PC-3 (cell line): ENCODE results near the gene ANTKMT. TPM values are rescaled to one million over a fixed set of nuclear protein-coding genes. Genes with fewer than 3 reads are reported as not detected.

Experiments
- ATAC-seq: fragments of 200-7000 bp; cut with Tn5 transposase; 2 replicates; pipeline ENCODE4 v1.9.1; 2020; ENCODE audit warnings: mild to moderate bottlenecking, moderate library complexity
- BruUV-seq: library from RNA; stranded (reverse); fragments of 400-500 nt; replicated peaks from 2 replicates; lab custom pipeline; 2021; lab: Mats Ljungman, UMichigan
- CTCF ChIA-PET: fragments of 300-600 bp; sonication (Branson Sonifier 250); formaldehyde crosslinking; loops from one replicate; lab custom pipeline; 2022; ENCODE audit warnings: antibody characterized with exemption; lab: Charles Lee
- POLR2A ChIA-PET: fragments of 300-600 bp; sonication (Branson Sonifier 250); formaldehyde crosslinking; loops from one replicate; lab custom pipeline; 2022; ENCODE audit warnings: antibody characterized with exemption; ENCODE audit not compliant: unreplicated experiment; lab: Charles Lee
- DNase-seq: peaks from one replicate; pipeline ENCODE4 v3.0.0-alpha.2; 2015
- H2AFZ ChIP-seq: fragments of 300-600 bp; sonication (generic); 2 replicates; pipeline ENCODE4 v1.6.0; 2016; ENCODE audit warnings: antibody characterized with exemption, low read length
- H3F3A ChIP-seq: fragments of 300-600 bp; sonication (generic); one replicate; pipeline ENCODE4 v1.6.0; 2017; ENCODE audit warnings: antibody characterized with exemption, low read length, control low read depth, mild to moderate bottlenecking; ENCODE audit not compliant: unreplicated experiment
- H3K27ac ChIP-seq: fragments of 300-600 bp; sonication (generic); 2 replicates; pipeline ENCODE4 v1.5.1; 2016; ENCODE audit warnings: mild to moderate bottlenecking, low read length
- H3K27me3 ChIP-seq: fragments of 300-600 bp; sonication (generic); 2 replicates; pipeline ENCODE4 v1.6.1; 2016; ENCODE audit warnings: low read length, mixed read lengths
- H3K36me3 ChIP-seq: fragments of 300-600 bp; sonication (generic); 2 replicates; pipeline ENCODE4 v1.6.1; 2016; ENCODE audit warnings: low read depth, mixed run types, low read length, mixed read lengths
- H3K4me1 ChIP-seq: fragments of 300-600 bp; sonication (generic); 2 replicates; pipeline ENCODE4 v1.5.1; 2016; ENCODE audit warnings: low read length; ENCODE audit not compliant: insufficient read depth
- H3K4me2 ChIP-seq: fragments of 300-600 bp; sonication (generic); 2 replicates; pipeline ENCODE4 v1.6.0; 2016; ENCODE audit warnings: low read length
- H3K4me3 ChIP-seq: fragments of 300-600 bp; sonication (generic); 2 replicates; pipeline ENCODE4 v1.5.1; 2016; ENCODE audit warnings: mild to moderate bottlenecking, low read length, mixed read lengths
- H3K79me2 ChIP-seq: fragments of 300-600 bp; sonication (generic); 2 replicates; pipeline ENCODE4 v1.6.1; 2017; ENCODE audit warnings: low read length, mixed read lengths
- H3K9ac ChIP-seq: fragments of 300-600 bp; sonication (generic); 2 replicates; pipeline ENCODE4 v1.6.0; 2016; ENCODE audit warnings: mild to moderate bottlenecking, low read length
- H3K9me2 ChIP-seq: fragments of 300-600 bp; sonication (generic); replicated peaks from 2 replicates; pipeline ENCODE4 v1.6.1; 2016; ENCODE audit warnings: mixed run types, low read length, mixed read lengths
- H3K9me3 ChIP-seq: fragments of 300-600 bp; sonication (generic); 2 replicates; pipeline ENCODE4 v1.6.1; 2016; ENCODE audit warnings: low read length, mixed read lengths
- H4K20me1 ChIP-seq: fragments of 300-600 bp; sonication (generic); 2 replicates; pipeline ENCODE4 v1.6.1; 2016; ENCODE audit warnings: low read length, mixed read lengths
- CTCF ChIP-seq: fragments of 300-600 bp; sonication (generic); conservative IDR thresholded peaks from 2 replicates; pipeline ENCODE4 v1.5.1; 2017; ENCODE audit warnings: antibody characterized with exemption, low read depth, mild to moderate bottlenecking, low read length
- EZH2 ChIP-seq: fragments of 300-600 bp; sonication (generic); IDR thresholded peaks from one replicate; pipeline ENCODE4 v1.6.1; 2017; ENCODE audit warnings: antibody characterized with exemption, mild to moderate bottlenecking, low read length; ENCODE audit not compliant: unreplicated experiment
- EZH2phosphoT487 ChIP-seq: fragments of 300-600 bp; sonication (generic); IDR thresholded peaks from 2 replicates; pipeline ENCODE4 v1.6.1; 2018; ENCODE audit warnings: mild to moderate bottlenecking, antibody characterized with exemption, low read length, borderline replicate concordance
- intact Hi-C: fragments of 100-400 bp; cut with micrococcal nuclease; formaldehyde crosslinking; loops from 2 replicates; pipeline ENCODE4 v1.9.0; 2023
- total RNA-seq: library from RNA; depleted of rRNA; stranded (reverse); fragments of >200 nt; gene quantifications from 2 replicates; pipeline ENCODE4 v1.2.3, GENCODE V29; 2014

ANTKMT gene
- total RNA-seq, 1 experiment from 2014 or later = 77.3 TPM

GRCh38 chr16:767743-768235 is 46.8 kb downstream of the ANTKMT start:
- Histone ChIP-seq H3K4me3 (no peak overlapping the region), H3K27ac (no peak overlapping the region), H2AFZ (no peak overlapping the region), H3K4me2 (no peak overlapping the region), H3K36me3 (no peaks in the 10 kb centered on the region), H3F3A (no peaks in the 10 kb centered on the region), H3K4me1 (no peaks in the 10 kb centered on the region), H3K9ac (no peak overlapping the region), H4K20me1 (no peaks in the 10 kb centered on the region), H3K9me2 (no peaks in the 10 kb centered on the region), H3K9me3 (no peaks in the 10 kb centered on the region), H3K79me2 (no peaks in the 10 kb centered on the region), H3K27me3 (no peaks in the 10 kb centered on the region)
- CTCF ChIA-PET = no interaction called here
- DNase-seq (no peak), ATAC-seq (no peak)
- BruUV-seq = no TSS peak
- TF ChIP-seq CTCF (no peak), EZH2phosphoT487 (no peak), EZH2 (no peak)
- POLR2A ChIA-PET = no interaction called here
- intact Hi-C loops = no loop called here

GRCh38 chr16:768428-768827 is 47.5 kb downstream of the ANTKMT start:
- H3K36me3 ChIP-seq = no peaks in the 10 kb centered on the region
- H3K79me2 ChIP-seq = no peaks in the 10 kb centered on the region
- CTCF ChIA-PET = no interaction called here
- DNase-seq = no peak
- no peak overlapping the region for H3K9ac ChIP-seq
- ATAC-seq = no peak
- H3K27me3 ChIP-seq = no peaks in the 10 kb centered on the region
- no peaks in the 10 kb centered on the region for H3K9me3 ChIP-seq
- no peak overlapping the region for H3K4me3 ChIP-seq
- POLR2A ChIA-PET = no interaction called here
- H3K27ac ChIP-seq = no peak overlapping the region
- H4K20me1 ChIP-seq = no peaks in the 10 kb centered on the region
- TF ChIP-seq EZH2phosphoT487 (no peak), CTCF (no peak), EZH2 (no peak)
- intact Hi-C loops = no loop called here
- no TSS peak for BruUV-seq
- H3F3A ChIP-seq = no peaks in the 10 kb centered on the region
- no peak overlapping the region for H2AFZ ChIP-seq
- H3K4me2 ChIP-seq = no peak overlapping the region
- H3K4me1 ChIP-seq = no peaks in the 10 kb centered on the region
- no peaks in the 10 kb centered on the region for H3K9me2 ChIP-seq

- no TSS peak for BruUV-seq
- ChIA-PET CTCF (no interaction called here), POLR2A (no interaction called here)
- intact Hi-C loops = no loop called here
- H3K79me2 ChIP-seq = no peaks in the 10 kb centered on the region
- H3K9me3 ChIP-seq = no peaks in the 10 kb centered on the region
- ATAC-seq (no peak), DNase-seq (no peak)
- H3K4me2 ChIP-seq = no peak overlapping the region
- H3K9ac ChIP-seq = no peak overlapping the region
- no peak overlapping the region for H2AFZ ChIP-seq
- no peaks in the 10 kb centered on the region for H3K36me3 ChIP-seq
- no peak for TF ChIP-seq CTCF
- no peak for TF ChIP-seq EZH2phosphoT487
- TF ChIP-seq EZH2 = no peak
- H3K9me2 ChIP-seq = no peaks in the 10 kb centered on the region
- H3K4me3 ChIP-seq = no peak overlapping the region
- no peaks in the 10 kb centered on the region for H4K20me1 ChIP-seq
- no peaks in the 10 kb centered on the region for H3K27me3 ChIP-seq
- H3K4me1 ChIP-seq = no peaks in the 10 kb centered on the region
- H3F3A ChIP-seq = no peaks in the 10 kb centered on the region
- H3K27ac ChIP-seq = no peak overlapping the region
Observed at GRCh38 chr16:769184-769784, 48.3 kb downstream of the ANTKMT start.
